Endothelial cell of umbilical vein (primary cell): Measurements from ENCODE around the gene RPL11. TPM values are rescaled to one million over a fixed set of nuclear protein-coding genes. Genes with fewer than 3 reads are reported as not detected.

ENCODE experiments used
- BruUV-seq: library from RNA; stranded (reverse); fragments of 400-500 nt; replicated peaks from 2 replicates; lab custom pipeline; 2021; lab: Mats Ljungman, UMichigan
- CTCF ChIA-PET: fragments of 300-600, 350-600 bp; sonication (Branson Sonifier 250); formaldehyde crosslinking; loops from one replicate; lab custom pipeline; 2021; ENCODE audit warnings: antibody characterized with exemption, inconsistent platforms; lab: Charles Lee
- POLR2A ChIA-PET: fragments of 300-600, 350-600 bp; sonication (Branson Sonifier 250); formaldehyde crosslinking; loops from one replicate; lab custom pipeline; 2021; ENCODE audit warnings: antibody characterized with exemption, inconsistent platforms; lab: Charles Lee
- DNase-seq: peaks from one replicate; pipeline ENCODE4 v3.0.0-alpha.2; 2011; ENCODE audit warnings: low read depth, low spot score
- FAIRE-seq: peaks from 2 replicates; lab custom pipeline; 2011; peaks lifted over from hg19 to GRCh38; lab: Jason Lieb, UNC
- H2AFZ ChIP-seq: 2 replicates; pipeline ENCODE4 v1.6.0; 2012; ENCODE audit warnings: low read depth, low read length, control low read depth, inconsistent platforms
- H3K27ac ChIP-seq: 2 replicates; pipeline ENCODE4 v1.5.1; 2011; ENCODE audit warnings: low read depth, mild to moderate bottlenecking, control low read depth, low read length, moderate library complexity; ENCODE audit not compliant: insufficient read depth
- H3K27me3 ChIP-seq, 2 experiments: 2 replicates each; pipeline versions ENCODE4 v1.6.0 to v1.6.1; 2011; ENCODE audit warnings: low read length in 2 of 2, mixed read lengths in 1 of 2; ENCODE audit not compliant: control insufficient read depth in 2 of 2, insufficient read depth in 2 of 2
- H3K36me3 ChIP-seq, 2 experiments: 2 replicates in 1 of 2; 3 replicates in 1 of 2; pipeline ENCODE4 v1.5.1; 2011; ENCODE audit warnings: low read length in 2 of 2, mild to moderate bottlenecking in 1 of 2, moderate library complexity in 1 of 2; ENCODE audit not compliant: control insufficient read depth in 2 of 2, insufficient read depth in 2 of 2; ENCODE audit errors: extremely low read depth in 1 of 2
- H3K4me1 ChIP-seq: 3 replicates; pipeline ENCODE4 v1.5.1; 2011; ENCODE audit warnings: mild to moderate bottlenecking, low read length; ENCODE audit not compliant: control insufficient read depth, insufficient read depth; ENCODE audit errors: extremely low read depth
- H3K4me2 ChIP-seq: 2 replicates; pipeline ENCODE4 v1.6.1; 2011; ENCODE audit warnings: low read length, control low read depth, mixed read lengths; ENCODE audit not compliant: insufficient read depth
- H3K4me3 ChIP-seq, 3 experiments: fragments of 200-600 bp in 1 of 3; sonication (generic), shearing (Covaris generic) in 1 of 3; replicated peaks in 1 of 3; 2 replicates each; pipeline ENCODE4 v1.5.1; 2011 to 2016; ENCODE audit warnings: control low read depth in 3 of 3, low read length in 3 of 3, mild to moderate bottlenecking in 2 of 3, inconsistent platforms in 1 of 3, low read depth in 1 of 3, moderate library complexity in 1 of 3; ENCODE audit not compliant: insufficient read depth in 1 of 3
- H3K79me2 ChIP-seq: 2 replicates; pipeline ENCODE4 v1.6.0; 2012; ENCODE audit warnings: low read length, inconsistent platforms; ENCODE audit not compliant: control insufficient read depth, insufficient read depth
- H3K9ac ChIP-seq: replicated peaks from 2 replicates; pipeline ENCODE3; 2011; ENCODE audit warnings: low read length, control low read depth; ENCODE audit not compliant: insufficient read depth; ENCODE audit errors: extremely low read depth
- H3K9me1 ChIP-seq: replicated peaks from 3 replicates; pipeline ENCODE4 v1.6.0; 2011; ENCODE audit warnings: mild to moderate bottlenecking, low read length; ENCODE audit not compliant: control insufficient read depth, insufficient read depth; ENCODE audit errors: extremely low read depth
- H3K9me3 ChIP-seq: replicated peaks from 2 replicates; pipeline ENCODE4 v1.5.1; 2012; ENCODE audit warnings: low read length, inconsistent platforms; ENCODE audit not compliant: control insufficient read depth, insufficient read depth
- H4K20me1 ChIP-seq: replicated peaks from 2 replicates; pipeline ENCODE3; 2011; ENCODE audit warnings: mild to moderate bottlenecking, low read length; ENCODE audit not compliant: control insufficient read depth, insufficient read depth; ENCODE audit errors: extremely low read depth
- EZH2 ChIP-seq: IDR thresholded peaks from 2 replicates; pipeline ENCODE4 v1.6.1; 2012; ENCODE audit warnings: borderline replicate concordance, low read depth, mild to moderate bottlenecking, moderate library complexity, low read length, inconsistent platforms; ENCODE audit not compliant: severe bottlenecking
- FOS ChIP-seq: IDR thresholded peaks from 2 replicates; pipeline ENCODE4 v1.6.1; 2011; ENCODE audit warnings: mild to moderate bottlenecking, low read length, moderate library complexity, borderline replicate concordance; ENCODE audit not compliant: insufficient read depth
- GATA2 ChIP-seq: IDR thresholded peaks from 2 replicates; pipeline ENCODE4 v1.7.0; 2011; ENCODE audit warnings: low read depth, mild to moderate bottlenecking, moderate library complexity, mixed read lengths, low read length; ENCODE audit not compliant: insufficient read length, insufficient read depth
- JUN ChIP-seq: IDR thresholded peaks from 2 replicates; pipeline ENCODE4 v1.6.1; 2011; ENCODE audit warnings: borderline replicate concordance, low read depth; ENCODE audit not compliant: insufficient read length, insufficient read depth
- MYC ChIP-seq: IDR thresholded peaks from one replicate; pipeline ENCODE4 v1.6.1; 2011; ENCODE audit warnings: mild to moderate bottlenecking, low read depth, low read length
- POLR2A ChIP-seq: IDR thresholded peaks from 2 replicates; pipeline ENCODE4 v1.6.1; 2012; ENCODE audit warnings: low read depth, mild to moderate bottlenecking, control low read depth, low read length
- POLR2AphosphoS5 ChIP-seq: IDR thresholded peaks from 2 replicates; pipeline ENCODE4 v1.6.1; 2012; ENCODE audit warnings: low read depth, mild to moderate bottlenecking, control low read depth, low read length, moderate library complexity; ENCODE audit not compliant: insufficient read depth
- dilution Hi-C: fragments of 300-500 bp; cut with MboI; formaldehyde crosslinking; loops from one replicate; pipeline ENCODE4 v1.15.0; 2019; ENCODE audit warnings: low sequenced_read_pairs; ENCODE audit not compliant: extremely low pct_ligation_motif_present
- intact Hi-C: fragments of 100-400 bp; cut with micrococcal nuclease; formaldehyde crosslinking; loops from one replicate; pipeline ENCODE4 v1.10.0; 2022
- polyA plus RNA-seq, 4 experiments: library from polyadenylated mRNA; depleted of rRNA in 3 of 4; stranded (reverse) in 3 of 4; unstranded in 1 of 4; fragments of >200 nt; gene quantifications; 2 replicates each; pipeline versions ENCODE4 v1.2.1 to v1.2.3, GENCODE V29; 2011 to 2012; ENCODE audit warnings: missing spikeins in 1 of 4
- total RNA-seq: library from RNA; stranded (reverse); gene quantifications from 2 replicates; pipeline ENCODE4 v1.2.3, GENCODE V29; 2021
- TF ChIP-seq, protein P1 (sequence below): IDR thresholded peaks from 2 replicates; pipeline ENCODE4 v1.6.1; 2011; ENCODE audit not compliant: insufficient read depth, insufficient read length
- TF ChIP-seq, protein P2 (sequence below), 2 donors: IDR thresholded peaks; 1 replicate in 1 of 2; 2 replicates in 1 of 2; pipeline ENCODE4 v1.5.1; 2011; ENCODE audit warnings: low read length in 2 of 2, mild to moderate bottlenecking in 2 of 2, moderate library complexity in 2 of 2, control low read depth in 1 of 2, inconsistent platforms in 1 of 2, low read depth in 1 of 2; ENCODE audit not compliant: insufficient read depth in 1 of 2; ENCODE audit errors: extremely low read depth in 1 of 2

The RPL11 gene
- total and polyA plus RNA-seq, 2 donors (not counting 3 experiments of a cell fraction or from before 2014, with no cell fraction given) = 861 to 1,084 TPM

DNA sequence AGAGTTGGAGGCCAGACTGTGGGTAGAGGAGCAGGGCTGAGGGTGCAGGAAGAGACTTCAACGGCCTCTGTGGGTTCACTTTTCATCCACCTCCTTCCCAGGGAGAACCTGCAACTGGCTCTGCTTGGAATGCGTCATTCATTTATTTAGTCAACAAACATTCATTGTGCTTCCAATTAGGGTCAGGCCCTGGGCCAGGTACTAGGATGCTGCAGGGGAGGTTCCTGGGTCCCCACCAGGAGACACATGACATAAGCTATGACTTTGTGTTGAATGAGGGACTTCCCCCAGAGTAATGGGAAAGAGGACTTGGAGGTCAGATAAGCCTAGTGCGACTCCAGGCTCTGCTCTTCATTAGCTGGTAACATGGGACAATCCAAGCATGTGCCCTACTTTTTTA, 46.3 kb upstream of the RPL11 start:
- no TSS peak for BruUV-seq
- Histone ChIP-seq H3K4me1 (no peaks in the 10 kb centered on the region), H4K20me1 (no peaks in the 10 kb centered on the region), H3K4me3 (no peak overlapping the region), H3K9me3 (no peaks in the 10 kb centered on the region), H3K4me2 (no peak overlapping the region), H3K9ac (no peak overlapping the region), H3K9me1 (no peaks in the 10 kb centered on the region), H3K27me3 (peaks cover 6 to 10% of the 10 kb centered on the region in 2 experiments), H3K27ac (no peak overlapping the region), H2AFZ (no peak overlapping the region), H3K79me2 (no peaks in the 10 kb centered on the region), H3K36me3 (no peaks in the 10 kb centered on the region)
- ChIA-PET CTCF (interaction anchor here (1.2 to 1.9 kb wide), 3 partner anchors 8 to 105 kb away, joined by 4 to 10 read pairs (median 7); no protein-coding TSS in a partner anchor), POLR2A (no interaction called here)
- intact Hi-C loops = no loop called here
- DNase-seq (no peak), FAIRE-seq (no peak)
- dilution Hi-C loops = no loop called here
- TF ChIP-seq FOS (no peak), POLR2A (no peak), MYC (no peak), EZH2 (no peak), JUN (no peak), POLR2AphosphoS5 (no peak), GATA2 (no peak)
- TF ChIP-seq, protein P1, sequence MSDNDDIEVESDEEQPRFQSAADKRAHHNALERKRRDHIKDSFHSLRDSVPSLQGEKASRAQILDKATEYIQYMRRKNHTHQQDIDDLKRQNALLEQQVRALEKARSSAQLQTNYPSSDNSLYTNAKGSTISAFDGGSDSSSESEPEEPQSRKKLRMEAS = no peak
- TF ChIP-seq, protein P2, sequence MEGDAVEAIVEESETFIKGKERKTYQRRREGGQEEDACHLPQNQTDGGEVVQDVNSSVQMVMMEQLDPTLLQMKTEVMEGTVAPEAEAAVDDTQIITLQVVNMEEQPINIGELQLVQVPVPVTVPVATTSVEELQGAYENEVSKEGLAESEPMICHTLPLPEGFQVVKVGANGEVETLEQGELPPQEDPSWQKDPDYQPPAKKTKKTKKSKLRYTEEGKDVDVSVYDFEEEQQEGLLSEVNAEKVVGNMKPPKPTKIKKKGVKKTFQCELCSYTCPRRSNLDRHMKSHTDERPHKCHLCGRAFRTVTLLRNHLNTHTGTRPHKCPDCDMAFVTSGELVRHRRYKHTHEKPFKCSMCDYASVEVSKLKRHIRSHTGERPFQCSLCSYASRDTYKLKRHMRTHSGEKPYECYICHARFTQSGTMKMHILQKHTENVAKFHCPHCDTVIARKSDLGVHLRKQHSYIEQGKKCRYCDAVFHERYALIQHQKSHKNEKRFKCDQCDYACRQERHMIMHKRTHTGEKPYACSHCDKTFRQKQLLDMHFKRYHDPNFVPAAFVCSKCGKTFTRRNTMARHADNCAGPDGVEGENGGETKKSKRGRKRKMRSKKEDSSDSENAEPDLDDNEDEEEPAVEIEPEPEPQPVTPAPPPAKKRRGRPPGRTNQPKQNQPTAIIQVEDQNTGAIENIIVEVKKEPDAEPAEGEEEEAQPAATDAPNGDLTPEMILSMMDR (IDR thresholded peaks at IDR 0.05; ENCODE audit: extremely low read depth in 1 of 2, insufficient read depth in 1 of 2, low read depth in 1 of 2, low read length in 2 of 2) = no peak
